Tibial artery (tissue), 4 donors: ENCODE data around the gene LAYN.

Experiments used
- DNase-seq, 2 donors: peaks; one replicate each; pipeline ENCODE4 v3.0.0-alpha.2; 2019
- H3K27ac ChIP-seq, 2 donors: fragments of 200-600 bp; sonication (generic) in 1 of 2; 1 replicate in 1 of 2; 2 replicates in 1 of 2; pipeline ENCODE4 v1.5.1; 2018 to 2019; ENCODE audit warnings: mild to moderate bottlenecking in 1 of 2
- H3K27me3 ChIP-seq, 2 donors: fragments of 200-600 bp; sonication (generic) in 1 of 2; one replicate each; pipeline versions ENCODE4 v1.5.1 to v1.6.0; 2016 to 2019
- H3K36me3 ChIP-seq, 3 donors: fragments of 200-600 bp; sonication (generic) in 2 of 3; one replicate each; pipeline ENCODE4 v1.5.1; 2016 to 2019; ENCODE audit warnings: mild to moderate bottlenecking in 2 of 3
- H3K4me1 ChIP-seq, 4 donors: fragments of 200-600 bp; sonication (generic) in 2 of 4; 1 replicate in 3 of 4; 2 replicates in 1 of 4; pipeline ENCODE4 v1.5.1; 2016 to 2019
- H3K4me3 ChIP-seq, 2 donors: fragments of 200-600 bp; sonication (generic) in 1 of 2; 1 replicate in 1 of 2; 2 replicates in 1 of 2; pipeline ENCODE4 v1.5.1; 2018 to 2019; ENCODE audit warnings: mild to moderate bottlenecking in 2 of 2
- H3K9me3 ChIP-seq, 3 donors: fragments of 200-600 bp; sonication (generic) in 1 of 3; one replicate each; pipeline ENCODE4 v1.5.1; 2016 to 2019
- intact Hi-C: fragments of 100-400 bp; cut with DNase I; formaldehyde crosslinking; loops from one replicate; pipeline ENCODE4 v1.15.0; 2023; ENCODE audit warnings: low total_unique reads
- TF ChIP-seq, protein P1 (sequence below), 2 experiments: fragments of 200-600 bp in 1 of 2; fragments of 450-650 bp in 1 of 2; IDR thresholded peaks; one replicate each; pipeline ENCODE4 v1.5.1; 2017 to 2019; ENCODE audit warnings: antibody characterized with exemption in 2 of 2, mild to moderate bottlenecking in 1 of 2, moderate library complexity in 1 of 2

Gene LAYN

GRCh38 chr11:111589114-111589513 lies 48.6 kb downstream of the LAYN start:
- H3K27ac ChIP-seq = no peak overlapping the region
- DNase-seq = no peak
- H3K4me3 ChIP-seq = no peak overlapping the region
- TF ChIP-seq, protein P1, sequence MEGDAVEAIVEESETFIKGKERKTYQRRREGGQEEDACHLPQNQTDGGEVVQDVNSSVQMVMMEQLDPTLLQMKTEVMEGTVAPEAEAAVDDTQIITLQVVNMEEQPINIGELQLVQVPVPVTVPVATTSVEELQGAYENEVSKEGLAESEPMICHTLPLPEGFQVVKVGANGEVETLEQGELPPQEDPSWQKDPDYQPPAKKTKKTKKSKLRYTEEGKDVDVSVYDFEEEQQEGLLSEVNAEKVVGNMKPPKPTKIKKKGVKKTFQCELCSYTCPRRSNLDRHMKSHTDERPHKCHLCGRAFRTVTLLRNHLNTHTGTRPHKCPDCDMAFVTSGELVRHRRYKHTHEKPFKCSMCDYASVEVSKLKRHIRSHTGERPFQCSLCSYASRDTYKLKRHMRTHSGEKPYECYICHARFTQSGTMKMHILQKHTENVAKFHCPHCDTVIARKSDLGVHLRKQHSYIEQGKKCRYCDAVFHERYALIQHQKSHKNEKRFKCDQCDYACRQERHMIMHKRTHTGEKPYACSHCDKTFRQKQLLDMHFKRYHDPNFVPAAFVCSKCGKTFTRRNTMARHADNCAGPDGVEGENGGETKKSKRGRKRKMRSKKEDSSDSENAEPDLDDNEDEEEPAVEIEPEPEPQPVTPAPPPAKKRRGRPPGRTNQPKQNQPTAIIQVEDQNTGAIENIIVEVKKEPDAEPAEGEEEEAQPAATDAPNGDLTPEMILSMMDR (IDR thresholded peaks at IDR 0.05) = no peak
- no peaks in the 10 kb centered on the region for H3K4me1 ChIP-seq
- intact Hi-C loops = no loop called here
- no peaks in the 10 kb centered on the region for H3K36me3 ChIP-seq
- no peaks in the 10 kb centered on the region for H3K9me3 ChIP-seq
- no peaks in the 10 kb centered on the region for H3K27me3 ChIP-seq

GRCh38 chr11:111589886-111590499 lies 49.5 kb downstream of the LAYN start:
- no peak overlapping the region for H3K4me3 ChIP-seq
- TF ChIP-seq, protein P1 (IDR thresholded peaks at IDR 0.05) = no peak
- intact Hi-C loops = no loop called here
- no peak for DNase-seq
- no peaks in the 10 kb centered on the region for H3K36me3 ChIP-seq
- no peaks in the 10 kb centered on the region for H3K4me1 ChIP-seq
- H3K27ac ChIP-seq = no peak overlapping the region
- H3K27me3 ChIP-seq = no peaks in the 10 kb centered on the region
- no peaks in the 10 kb centered on the region for H3K9me3 ChIP-seq

- no peak for DNase-seq
- intact Hi-C loops = no loop called here
- TF ChIP-seq, protein P1 (IDR thresholded peaks at IDR 0.05) = no peak
- H3K4me1 ChIP-seq = no peaks in the 10 kb centered on the region
- no peaks in the 10 kb centered on the region for H3K27me3 ChIP-seq
- H3K36me3 ChIP-seq = no peaks in the 10 kb centered on the region
- H3K4me3 ChIP-seq = no peak overlapping the region
- no peaks in the 10 kb centered on the region for H3K9me3 ChIP-seq
- no peak overlapping the region for H3K27ac ChIP-seq
These were observed 50.9 kb downstream of the LAYN start for GRCh38 chr11:111591187-111591960.

DNA sequence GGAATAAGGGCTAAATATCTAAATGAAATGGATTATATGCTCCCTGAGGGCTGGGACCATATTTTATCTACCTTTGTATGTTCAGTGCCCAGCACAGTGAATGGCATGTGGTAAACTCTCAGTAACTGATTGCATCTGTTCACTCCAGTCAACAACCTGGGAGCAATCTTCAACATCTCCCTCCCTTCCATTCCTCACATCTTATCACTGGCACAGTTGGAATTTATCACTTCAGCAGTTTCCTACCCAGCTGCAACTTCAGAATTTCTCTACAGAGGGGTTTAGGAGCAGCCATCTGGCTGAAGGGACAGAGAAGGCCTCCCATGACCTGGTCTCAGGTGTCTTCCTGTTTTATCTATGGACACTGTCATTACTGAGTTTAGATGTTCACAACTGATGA lies 52.0 kb downstream of the LAYN start:
- no peaks in the 10 kb centered on the region for H3K36me3 ChIP-seq
- DNase-seq = no peak
- H3K4me3 ChIP-seq = no peak overlapping the region
- intact Hi-C loops = no loop called here
- no peak overlapping the region for H3K27ac ChIP-seq
- H3K4me1 ChIP-seq = no peaks in the 10 kb centered on the region
- no peaks in the 10 kb centered on the region for H3K27me3 ChIP-seq
- TF ChIP-seq, protein P1 (IDR thresholded peaks at IDR 0.05) = no peak
- H3K9me3 ChIP-seq = no peaks in the 10 kb centered on the region

DNA sequence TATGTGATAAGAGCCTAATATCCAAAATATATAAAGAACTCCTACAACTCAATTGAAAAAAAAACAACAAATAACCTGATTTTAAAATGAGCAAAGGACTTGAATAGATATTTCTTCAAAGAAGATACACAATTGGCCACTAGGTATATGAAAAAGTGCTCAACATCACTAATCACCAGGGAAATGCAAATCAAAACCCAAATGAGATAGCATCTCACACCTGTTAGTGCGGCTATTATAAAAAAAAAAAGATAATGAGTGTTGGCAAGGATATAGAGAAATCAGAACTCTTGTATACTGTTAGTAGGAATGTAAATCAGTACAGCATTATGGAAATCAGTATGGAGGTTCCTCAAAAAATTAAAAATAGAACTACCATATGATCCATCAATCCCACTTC lies 55.8 kb downstream of the LAYN start:
- Histone ChIP-seq H3K4me3 (no peak overlapping the region), H3K36me3 (no peaks in the 10 kb centered on the region), H3K9me3 (no peaks in the 10 kb centered on the region), H3K27me3 (no peaks in the 10 kb centered on the region), H3K4me1 (peaks cover 0 to 3% (median under 1%) of the 10 kb centered on the region in 4 donors), H3K27ac (no peak overlapping the region)
- TF ChIP-seq, protein P1 (IDR thresholded peaks at IDR 0.05) = no peak
- DNase-seq = no peak
- intact Hi-C loops = no loop called here
